ENCODE measurements around the gene TAX1BP1.
A peak's percentile ranks its signal among the peaks of the same experiment; 100 is the strongest.

GRCh38 chr7:27739909-27740448 lies at the start of gene TAX1BP1:
- TF ChIP-seq NFRKB (IDR thresholded peaks at IDR 0.05) (no peak), ZNF384 (IDR thresholded peaks at IDR 0.05) (no peak), HDGF (IDR thresholded peaks at IDR 0.05; ENCODE audit: borderline replicate concordance) (no peak), FOXM1 (IDR thresholded peaks at IDR 0.05; ENCODE audit: borderline replicate concordance) (no peak), SUZ12 (IDR thresholded peaks at IDR 0.05) (no peak), SP1 (IDR thresholded peaks at IDR 0.05) (no peak), ELF4 (IDR thresholded peaks at IDR 0.05) (peak; percentile 41; the same call in 1 of the 2 replicates), FOXA1 (IDR thresholded peaks at IDR 0.05) (no peak), TARDBP (IDR thresholded peaks at IDR 0.05) (no peak), BHLHE40 (IDR thresholded peaks at IDR 0.05; ENCODE audit: borderline replicate concordance) (no peak), LEF1 (IDR thresholded peaks at IDR 0.05; ENCODE audit: borderline replicate concordance) (no peak)
